Fibroblast of the conjunctiva (primary cell): Measurements from ENCODE around the gene SLIT3.

ENCODE experiments used
- DNase-seq: peaks from one replicate; pipeline ENCODE4 v3.0.0-alpha.2; 2010; ENCODE audit warnings: low read depth

SLIT3 gene

GRCh38 chr5:168831383-168831782 is 469.6 kb downstream of the SLIT3 start:
- DNase-seq: no peak

DNA sequence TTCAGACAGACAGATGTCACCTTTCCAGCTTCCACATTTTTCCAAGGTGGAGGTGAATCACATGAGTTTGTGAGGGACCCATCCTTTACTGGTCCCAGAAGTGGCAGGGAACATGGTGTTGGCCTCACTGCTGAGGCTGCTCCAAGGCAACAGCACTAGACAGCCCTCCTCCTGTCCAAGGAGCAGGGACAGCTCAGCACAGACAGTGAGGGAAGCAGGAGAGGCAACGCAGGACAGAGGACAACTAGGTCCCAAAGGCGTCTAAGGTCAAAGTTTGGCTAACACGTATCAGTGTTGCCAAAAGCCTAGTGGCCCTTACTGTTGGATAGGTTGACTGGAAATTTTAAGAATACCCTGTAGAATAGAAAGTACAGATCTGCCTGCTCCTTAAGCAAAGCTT is 470.1 kb downstream of the SLIT3 start:
- DNase-seq: no peak

DNA sequence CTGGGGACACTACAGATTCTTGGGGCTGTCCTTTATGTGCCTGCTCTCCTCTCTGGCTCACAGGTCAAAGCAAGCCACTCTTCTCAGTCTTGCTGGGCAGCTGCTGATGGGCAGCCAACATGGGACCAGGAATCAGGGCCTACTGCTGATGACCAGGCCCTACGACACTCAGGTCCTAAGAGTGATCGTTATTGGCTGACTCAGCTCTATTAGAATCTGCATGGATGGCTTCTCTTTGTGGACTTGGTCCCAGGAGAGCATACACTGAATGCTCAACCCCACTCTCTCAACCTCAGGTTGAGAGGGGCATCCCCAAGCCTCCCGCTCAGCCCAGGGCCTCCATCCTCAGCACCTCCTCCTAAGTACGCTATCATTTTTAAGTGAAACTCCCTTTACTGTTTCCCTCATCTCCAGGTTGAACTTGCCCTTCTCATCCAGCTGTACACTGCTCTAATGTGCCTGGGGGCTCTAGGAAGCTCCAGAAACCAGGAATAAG is 471.0 kb downstream of the SLIT3 start:
- no peak for DNase-seq

DNA sequence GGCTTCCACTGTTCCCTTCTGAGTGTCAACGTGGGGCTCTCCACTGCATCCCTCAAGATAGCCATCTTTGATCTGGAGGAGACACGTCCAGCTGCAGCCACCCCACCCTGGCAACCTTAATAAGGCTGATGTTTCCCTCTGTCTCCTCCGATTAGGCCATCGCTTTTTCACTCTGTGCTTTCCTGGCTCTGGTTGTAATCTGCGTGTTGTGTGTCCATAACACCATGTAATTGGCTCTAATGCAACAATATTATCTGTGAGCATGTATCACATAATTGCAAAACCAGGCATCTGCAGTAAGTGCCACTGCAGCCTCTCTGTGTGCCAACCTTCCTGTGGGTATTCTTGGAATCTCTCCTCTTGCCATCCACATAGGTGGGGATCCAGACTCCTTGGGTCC is 471.9 kb downstream of the SLIT3 start:
- DNase-seq: no peak

DNA sequence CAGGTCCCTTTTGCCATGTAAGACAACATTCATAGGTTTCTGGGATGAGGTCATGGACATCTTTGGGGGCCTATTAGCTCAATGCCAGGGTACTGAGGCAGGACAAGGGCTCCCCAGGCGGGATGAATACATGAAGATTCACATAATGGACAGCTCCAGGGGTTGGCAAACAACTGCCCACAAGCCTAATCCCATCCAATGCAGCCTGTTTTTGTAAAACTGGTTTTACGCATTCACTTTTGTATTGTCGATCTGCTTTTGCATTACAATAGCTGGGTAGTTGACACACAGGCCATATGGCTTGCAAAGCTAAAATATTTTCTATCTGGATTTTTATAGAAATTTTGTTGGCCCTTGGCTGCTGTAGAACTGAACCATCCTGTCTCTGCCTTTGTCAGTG is 473.3 kb downstream of the SLIT3 start:
- no peak for DNase-seq

DNA sequence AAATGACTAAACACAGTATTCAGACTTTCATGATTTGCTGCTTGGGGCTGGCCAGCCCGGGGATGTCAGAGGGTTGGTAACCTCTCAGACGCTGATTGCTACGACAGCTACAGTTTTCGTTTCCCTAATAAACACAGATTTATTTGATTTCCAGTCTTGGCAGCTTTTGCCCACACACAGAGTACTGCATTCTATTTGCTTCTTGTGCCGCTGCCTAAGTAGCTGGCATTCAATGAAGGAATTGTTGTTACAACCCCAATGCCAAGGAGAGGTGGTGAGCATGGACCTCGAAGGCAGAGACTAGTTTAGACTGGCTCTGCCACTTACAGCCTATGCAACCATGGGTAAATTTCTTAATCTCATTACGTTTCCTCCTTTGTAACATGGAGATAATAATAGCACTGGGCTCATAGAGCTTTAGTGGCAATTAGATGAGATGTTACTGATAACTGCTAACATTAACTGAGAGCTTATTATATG is 474.7 kb downstream of the SLIT3 start:
- no peak for DNase-seq

- DNase-seq: peak; percentile 6
Observed at GRCh38 chr5:168822745-168823281, 478.1 kb downstream of the SLIT3 start.

- DNase-seq: no peak
Observed at GRCh38 chr5:168822248-168822744, 478.6 kb downstream of the SLIT3 start.

DNA sequence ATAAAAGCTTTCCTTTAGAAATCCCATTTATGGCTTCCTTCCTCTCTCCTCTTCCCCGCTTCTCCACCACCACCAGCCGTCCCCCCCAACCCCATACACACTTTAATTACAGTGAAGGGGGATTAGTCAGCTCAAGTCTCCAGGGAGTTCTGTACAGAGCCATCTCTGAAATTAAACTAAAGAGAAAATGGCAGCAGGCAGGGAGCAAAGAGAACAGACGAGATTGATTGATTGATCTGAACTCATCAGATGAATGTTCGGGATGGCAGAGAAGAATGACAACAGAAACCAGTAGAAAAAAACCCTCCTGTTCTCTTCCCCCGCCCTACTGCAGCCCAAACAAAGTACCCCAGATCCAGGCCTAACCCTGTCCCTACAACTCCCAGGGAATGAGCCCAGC is 480.1 kb downstream of the SLIT3 start:
- DNase-seq: no peak

GRCh38 chr5:168819004-168819621 is 481.8 kb downstream of the SLIT3 start:
- no peak for DNase-seq

DNA sequence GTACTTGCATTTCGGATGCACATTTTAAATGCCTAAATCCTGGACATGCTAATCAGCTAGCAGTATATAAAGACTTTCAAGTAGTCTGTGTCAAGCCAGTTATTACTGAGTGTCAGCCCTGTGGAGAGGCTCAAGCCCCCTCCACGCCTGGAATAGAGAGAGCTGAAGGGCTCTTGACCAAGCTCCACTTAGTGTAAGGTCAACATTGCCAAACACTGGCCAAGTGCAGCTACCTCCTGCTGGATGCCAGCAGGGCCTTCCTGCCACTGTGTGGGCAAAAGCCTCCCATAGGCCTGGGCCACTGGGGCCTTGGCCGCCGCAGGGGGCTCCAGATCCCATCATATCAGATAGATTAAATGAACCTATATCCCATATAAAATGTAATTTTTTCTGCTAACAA is 482.4 kb downstream of the SLIT3 start:
- no peak for DNase-seq

GRCh38 chr5:168817591-168817990 is 483.3 kb downstream of the SLIT3 start:
- no peak for DNase-seq

- DNase-seq: no peak
Observed at GRCh38 chr5:168816661-168817060, 484.3 kb downstream of the SLIT3 start.

- DNase-seq: no peak
Observed at GRCh38 chr5:168813184-168813968, 487.6 kb downstream of the SLIT3 start.

- no peak for DNase-seq
Observed at GRCh38 chr5:168810641-168811040, 490.3 kb downstream of the SLIT3 start.

GRCh38 chr5:168809218-168809617 is 491.7 kb downstream of the SLIT3 start:
- no peak for DNase-seq

GRCh38 chr5:168808051-168808616 is 492.8 kb downstream of the SLIT3 start:
- DNase-seq: no peak

GRCh38 chr5:168807287-168807686 is 493.7 kb downstream of the SLIT3 start:
- no peak for DNase-seq

DNA sequence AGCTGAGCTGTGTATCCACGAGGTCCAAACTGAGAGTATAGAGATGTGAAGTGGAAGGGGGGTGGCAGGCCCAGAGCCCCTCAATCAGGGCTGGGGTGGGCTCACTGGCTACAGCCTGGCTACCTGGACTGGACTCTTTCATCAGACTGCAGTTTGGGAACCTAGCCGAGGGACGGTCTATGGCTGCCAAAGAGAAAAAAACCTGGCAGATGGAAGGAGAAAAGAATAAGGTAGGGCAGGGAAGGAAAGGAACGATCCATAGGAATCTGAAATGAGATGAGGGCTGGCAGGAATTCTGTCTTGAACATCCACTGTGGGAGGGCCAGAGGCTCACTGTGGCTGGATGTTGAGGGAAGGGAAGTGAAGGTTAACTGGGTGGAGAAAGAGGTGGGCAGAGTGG is 497.4 kb downstream of the SLIT3 start:
- DNase-seq: no peak

DNA sequence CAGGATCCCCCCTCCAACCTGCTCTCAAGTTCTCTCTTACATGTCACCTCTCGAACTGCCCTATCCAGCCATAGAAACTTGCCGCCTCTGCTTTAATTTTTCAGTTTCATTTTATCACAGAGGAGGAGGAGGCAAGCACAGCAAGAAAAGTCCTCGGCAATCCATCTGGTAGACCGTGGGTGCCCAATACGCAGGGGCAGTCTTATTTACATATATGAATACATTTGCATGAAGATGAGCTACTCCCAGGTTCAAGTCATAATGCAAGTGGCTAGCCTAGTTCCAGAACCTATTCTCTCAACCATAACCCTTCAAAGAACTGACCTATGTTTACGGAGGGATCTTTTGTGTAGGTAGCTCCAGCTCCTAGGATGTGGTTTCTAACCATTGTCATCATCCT is 498.6 kb downstream of the SLIT3 start:
- DNase-seq: no peak

GRCh38 chr5:168801567-168801966 is 499.4 kb downstream of the SLIT3 start:
- no peak for DNase-seq

- DNase-seq: no peak
Observed at GRCh38 chr5:168800701-168801100, 500.2 kb downstream of the SLIT3 start.
